ENCODE data around the gene LRBA.
A peak's percentile ranks its signal among the peaks of the same experiment; 100 is the strongest.

DNA sequence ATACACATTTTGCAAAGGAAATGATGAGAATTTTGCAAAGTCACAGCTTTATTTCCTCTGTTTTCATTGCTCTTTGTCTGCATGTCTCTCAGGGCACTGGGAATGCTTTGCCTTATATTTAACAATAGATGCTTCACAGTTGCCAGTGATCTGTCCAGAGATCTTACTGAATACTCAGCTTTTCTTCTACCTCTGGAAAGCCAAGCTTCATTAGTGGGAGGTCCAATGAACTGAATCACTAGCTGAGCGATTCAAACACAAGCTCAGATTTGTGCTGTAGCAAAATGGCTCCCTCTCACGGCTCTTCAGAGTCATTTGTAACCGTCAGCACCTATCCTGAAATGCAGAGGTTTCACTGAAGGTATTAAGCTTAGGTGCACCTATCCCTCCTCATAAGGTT is 797.9 kb downstream of the LRBA start:
- TF ChIP-seq, protein P1, sequence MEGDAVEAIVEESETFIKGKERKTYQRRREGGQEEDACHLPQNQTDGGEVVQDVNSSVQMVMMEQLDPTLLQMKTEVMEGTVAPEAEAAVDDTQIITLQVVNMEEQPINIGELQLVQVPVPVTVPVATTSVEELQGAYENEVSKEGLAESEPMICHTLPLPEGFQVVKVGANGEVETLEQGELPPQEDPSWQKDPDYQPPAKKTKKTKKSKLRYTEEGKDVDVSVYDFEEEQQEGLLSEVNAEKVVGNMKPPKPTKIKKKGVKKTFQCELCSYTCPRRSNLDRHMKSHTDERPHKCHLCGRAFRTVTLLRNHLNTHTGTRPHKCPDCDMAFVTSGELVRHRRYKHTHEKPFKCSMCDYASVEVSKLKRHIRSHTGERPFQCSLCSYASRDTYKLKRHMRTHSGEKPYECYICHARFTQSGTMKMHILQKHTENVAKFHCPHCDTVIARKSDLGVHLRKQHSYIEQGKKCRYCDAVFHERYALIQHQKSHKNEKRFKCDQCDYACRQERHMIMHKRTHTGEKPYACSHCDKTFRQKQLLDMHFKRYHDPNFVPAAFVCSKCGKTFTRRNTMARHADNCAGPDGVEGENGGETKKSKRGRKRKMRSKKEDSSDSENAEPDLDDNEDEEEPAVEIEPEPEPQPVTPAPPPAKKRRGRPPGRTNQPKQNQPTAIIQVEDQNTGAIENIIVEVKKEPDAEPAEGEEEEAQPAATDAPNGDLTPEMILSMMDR (IDR thresholded peaks at IDR 0.05) = peak in 1 of 3 donors; percentile 10
- TF ChIP-seq POLR2A (IDR thresholded peaks at IDR 0.05) = no peak

Measured in breast epithelium (tissue), 3 donors.